Measurements from ENCODE around the gene LAIR1. TPM values are rescaled to one million over a fixed set of nuclear protein-coding genes. Genes with fewer than 3 reads are reported as not detected.

The LAIR1 gene
- total RNA-seq, 4 donors from 2014 or later: 1.9 to 18.4 (median 7.3) TPM

- DNase-seq: no peak
- Histone ChIP-seq H3K4me1 (no peaks in the 10 kb centered on the region), H3K9me3 (no peaks in the 10 kb centered on the region), H3K4me3 (no peak overlapping the region), H3K36me3 (no peaks in the 10 kb centered on the region), H3K27me3 (no peaks in the 10 kb centered on the region), H3K27ac (no peak overlapping the region)
- TF ChIP-seq EP300 (IDR thresholded peaks at IDR 0.05; ENCODE audit: low read depth): no peak
- no peak for TF ChIP-seq POLR2A (IDR thresholded peaks at IDR 0.05)
- TF ChIP-seq CTCF (IDR thresholded peaks at IDR 0.05): no peak
- no peak for TF ChIP-seq POLR2AphosphoS5 (IDR thresholded peaks at IDR 0.05)
- intact Hi-C loops (cut with DNase I; ENCODE audit: low total_unique reads) (no loop called here), in situ Hi-C loops (cut with MboI; ENCODE audit: low pct_ligation_motif_present in 1 of 4, low pct_unique_long_range_greater_than_20kb in 1 of 4, low sequenced_read_pairs in 3 of 4) (no loop called here)
- 19 to 44% methylated on average over 3 to 9 of the region's 9 CpGs for WGBS, 2 donors (ENCODE audit: low coverage in 1 of 2)
Observed at GRCh38 chr19:54339646-54340358, 24.9 kb downstream of the LAIR1 start.

- DNase-seq: no peak
- TF ChIP-seq POLR2AphosphoS5 (IDR thresholded peaks at IDR 0.05): no peak
- no peak for TF ChIP-seq POLR2A (IDR thresholded peaks at IDR 0.05)
- no peak for TF ChIP-seq CTCF (IDR thresholded peaks at IDR 0.05)
- TF ChIP-seq EP300 (IDR thresholded peaks at IDR 0.05; ENCODE audit: low read depth): no peak
- Histone ChIP-seq H3K4me1 (no peaks in the 10 kb centered on the region), H3K9me3 (no peaks in the 10 kb centered on the region), H3K27me3 (no peaks in the 10 kb centered on the region), H3K36me3 (no peaks in the 10 kb centered on the region), H3K27ac (no peak overlapping the region), H3K4me3 (no peak overlapping the region)
- WGBS, 2 donors (ENCODE audit: low coverage in 1 of 2): 75% methylated on average over 6 of the region's 6 CpGs; no CpG with 5 or more reads in 1 of the 2 donors
- intact Hi-C loops (cut with DNase I; ENCODE audit: low total_unique reads): no loop called here
- in situ Hi-C loops (cut with MboI; ENCODE audit: low pct_ligation_motif_present in 1 of 4, low pct_unique_long_range_greater_than_20kb in 1 of 4, low sequenced_read_pairs in 3 of 4): no loop called here
Observed at GRCh38 chr19:54338521-54338920, 26.2 kb downstream of the LAIR1 start.

GRCh38 chr19:54337858-54338230 lies 26.9 kb downstream of the LAIR1 start:
- Histone ChIP-seq H3K27me3 (no peaks in the 10 kb centered on the region), H3K36me3 (no peaks in the 10 kb centered on the region), H3K9me3 (no peaks in the 10 kb centered on the region), H3K4me1 (no peaks in the 10 kb centered on the region), H3K4me3 (no peak overlapping the region), H3K27ac (no peak overlapping the region)
- intact Hi-C loops (cut with DNase I; ENCODE audit: low total_unique reads) (no loop called here), in situ Hi-C loops (cut with MboI; ENCODE audit: low pct_ligation_motif_present in 1 of 4, low pct_unique_long_range_greater_than_20kb in 1 of 4, low sequenced_read_pairs in 3 of 4) (no loop called here)
- 72% methylated on average over 9 of the region's 9 CpGs; no CpG with 5 or more reads in 1 of the 2 donors for WGBS, 2 donors (ENCODE audit: low coverage in 1 of 2)
- no peak for TF ChIP-seq POLR2A (IDR thresholded peaks at IDR 0.05)
- no peak for TF ChIP-seq CTCF (IDR thresholded peaks at IDR 0.05)
- no peak for TF ChIP-seq POLR2AphosphoS5 (IDR thresholded peaks at IDR 0.05)
- TF ChIP-seq EP300 (IDR thresholded peaks at IDR 0.05; ENCODE audit: low read depth): no peak
- DNase-seq: no peak

- TF ChIP-seq EP300 (IDR thresholded peaks at IDR 0.05; ENCODE audit: low read depth) (no peak), CTCF (IDR thresholded peaks at IDR 0.05) (no peak), POLR2AphosphoS5 (IDR thresholded peaks at IDR 0.05) (no peak), POLR2A (IDR thresholded peaks at IDR 0.05) (no peak)
- H3K4me3 ChIP-seq: no peak overlapping the region
- intact Hi-C loops (cut with DNase I; ENCODE audit: low total_unique reads) (no loop called here), in situ Hi-C loops (cut with MboI; ENCODE audit: low pct_ligation_motif_present in 1 of 4, low pct_unique_long_range_greater_than_20kb in 1 of 4, low sequenced_read_pairs in 3 of 4) (no loop called here)
- WGBS, 2 donors (ENCODE audit: low coverage in 1 of 2): 50 to 70% methylated on average over 1 to 34 of the region's 34 CpGs
- H3K36me3 ChIP-seq: no peaks in the 10 kb centered on the region
- no peaks in the 10 kb centered on the region for H3K4me1 ChIP-seq
- no peak overlapping the region for H3K27ac ChIP-seq
- no peaks in the 10 kb centered on the region for H3K9me3 ChIP-seq
- H3K27me3 ChIP-seq: no peaks in the 10 kb centered on the region
- no peak for DNase-seq
Observed at GRCh38 chr19:54336893-54337857, 27.6 kb downstream of the LAIR1 start.
